Heart left ventricle (tissue), 16 donors: ENCODE data around the gene ZNF148. TPM values are rescaled to one million over a fixed set of nuclear protein-coding genes. Genes with fewer than 3 reads are reported as not detected.

Experiments used
- ATAC-seq, 4 donors: fragments of 200-7000 bp; cut with Tn5 transposase; one replicate each; pipeline ENCODE4 v1.9.1; 2020 to 2022; ENCODE audit warnings: moderate library complexity in 4 of 4, mild to moderate bottlenecking in 3 of 4, moderate number of reproducible peaks in 1 of 4
- DNase-seq, 5 donors: peaks; one replicate each; pipeline ENCODE4 v3.0.0-alpha.2; 2020
- H3K27ac ChIP-seq, 12 donors: fragments of 200-600 bp; sonication (generic) in 4 of 12; one replicate each; pipeline versions ENCODE4 v1.5.0 to v1.8.0; 2016 to 2022; ENCODE audit warnings: mild to moderate bottlenecking in 2 of 12
- H3K27me3 ChIP-seq, 9 donors: fragments of 200-600 bp; sonication (generic) in 2 of 9; one replicate each; pipeline versions ENCODE4 v1.5.1 to v1.8.0; 2016 to 2022; ENCODE audit warnings: mild to moderate bottlenecking in 3 of 9
- H3K36me3 ChIP-seq, 9 donors: fragments of 200-600 bp; sonication (generic) in 2 of 9; one replicate each; pipeline versions ENCODE4 v1.5.0 to v1.8.0; 2018 to 2022; ENCODE audit warnings: mild to moderate bottlenecking in 2 of 9
- H3K4me1 ChIP-seq, 12 donors: fragments of 200-600 bp; sonication (generic) in 4 of 12; one replicate each; pipeline versions ENCODE4 v1.5.0 to v1.8.0; 2016 to 2022; ENCODE audit warnings: mild to moderate bottlenecking in 3 of 12
- H3K4me3 ChIP-seq, 12 donors: fragments of 200-600 bp; sonication (generic) in 4 of 12; one replicate each; pipeline versions ENCODE4 v1.5.0 to v1.8.0; 2017 to 2022; ENCODE audit warnings: mild to moderate bottlenecking in 9 of 12, moderate library complexity in 4 of 12
- H3K9me3 ChIP-seq, 12 donors: fragments of 200-600 bp; sonication (generic) in 4 of 12; one replicate each; pipeline versions ENCODE4 v1.5.0 to v1.8.0; 2016 to 2022; ENCODE audit warnings: mild to moderate bottlenecking in 1 of 12
- CTCF ChIP-seq, 12 donors: fragments of 200-600 bp; sonication (generic) in 4 of 12; IDR thresholded peaks; one replicate each; pipeline versions ENCODE4 v1.5.0 to v1.8.0; 2018 to 2022; ENCODE audit warnings: antibody characterized with exemption in 12 of 12, mild to moderate bottlenecking in 5 of 12
- POLR2A ChIP-seq, 2 donors: fragments of 450-650 bp; IDR thresholded peaks; one replicate each; pipeline ENCODE4 v1.6.1; 2017; ENCODE audit warnings: antibody characterized with exemption in 2 of 2, mild to moderate bottlenecking in 2 of 2, moderate library complexity in 2 of 2
- WGBS, 4 donors: extraction: QIAGEN DNeasy Blood & Tissue Kit in 2 of 4; methylation state at CpG; one replicate each; pipeline versions ENCODE4 v1.1.5 to v1.1.7; 2013 to 2018; 5-methylcytosine and 5-hydroxymethylcytosine counted together
- intact Hi-C, 10 donors: fragments of 100-400 bp; cut with DNase I; formaldehyde crosslinking; loops; one replicate each; pipeline versions ENCODE4 v1.11.1 to v1.14.2; 2022
- polyA plus RNA-seq, 2 donors: library from polyadenylated mRNA; stranded (reverse); fragments of 200-250 nt; gene quantifications; one replicate each; pipeline ENCODE4 v1.2.3, GENCODE V29; 2013
- total RNA-seq, 9 donors: library from RNA; depleted of rRNA in 2 of 9; stranded (reverse); fragments of >200 nt in 2 of 9; fragmentation: NEBNext Ultra II Directional in 3 of 9; extraction: Animal tissue kit (Norgen Biotek cat#: 25700) in 3 of 9; gene quantifications; one replicate each; pipeline versions ENCODE4 v1.1.0 to v1.2.4, GENCODE V29; 2016 to 2023
- donor health status: ischemic (EF 13 %, LVEDD 7.1; RV severe dilation, severe dysfunction).
- donor health status: healthy with polysubstance abuse.
- donor health status: DM: no; HTN: yes; CAD: no.
- donor health status: DM: no; HTN: no; CAD: no.
- donor health status: ischemic (EF 25% LVEDD 6.9; RV normal size, moderate dysfunction).
- donor health status: ischemic (EF 25% LVEDD 5.7; RV mildly dilated, moderate dysfunction).
- donor health status: healthy.
- donor health status: DM: yes; HTN: yes; CAD: no.
- donor health status: ischemic (EF 35%, LVEDD 5.7; RV mildly dilated, moderate dysfunction).
- donor health status: nonischemic (EF 11% LVEDD 7.7; RV severe dilation, severe dysfunction).
- donor health status: DM: yes; HTN: yes; CAD: no.
- donor health status: PGD.
- donor health status: ischemic (EF 29% LVEDD 5.4; RV normal size, mild dysfunction).
- donor health status: nonischemic (EF 23%, LVEDD 6.1; RV moderate dilation, normal function).

The ZNF148 gene
- total and polyA plus RNA-seq, 11 donors, result 4.5 to 62.4 (median 39.0) TPM

GRCh38 chr3:125212091-125212508, 163.0 kb downstream of the ZNF148 start:
- H3K27me3 ChIP-seq, result peaks cover 4 to 42% (median 17%) of the 10 kb centered on the region in 9 donors
- intact Hi-C loops, result no loop called here
- H3K36me3 ChIP-seq, result no peaks in the 10 kb centered on the region
- H3K27ac ChIP-seq, result no peak overlapping the region
- no peaks in the 10 kb centered on the region for H3K9me3 ChIP-seq
- WGBS, 4 donors, result 2 to 11% (median 3%) methylated on average over 14 to 28 of the region's 28 CpGs
- peaks cover 4 to 16% (median 10%) of the 10 kb centered on the region in 12 donors for H3K4me1 ChIP-seq
- DNase-seq (no peak), ATAC-seq (peak in 2 of 4 donors; percentile 26 to 50)
- H3K4me3 ChIP-seq, result peak overlapping the region; percentile 38 to 64 (median 54)
- TF ChIP-seq POLR2A (IDR thresholded peaks at IDR 0.05), result no peak
- no peak for TF ChIP-seq CTCF (IDR thresholded peaks at IDR 0.05)

DNA sequence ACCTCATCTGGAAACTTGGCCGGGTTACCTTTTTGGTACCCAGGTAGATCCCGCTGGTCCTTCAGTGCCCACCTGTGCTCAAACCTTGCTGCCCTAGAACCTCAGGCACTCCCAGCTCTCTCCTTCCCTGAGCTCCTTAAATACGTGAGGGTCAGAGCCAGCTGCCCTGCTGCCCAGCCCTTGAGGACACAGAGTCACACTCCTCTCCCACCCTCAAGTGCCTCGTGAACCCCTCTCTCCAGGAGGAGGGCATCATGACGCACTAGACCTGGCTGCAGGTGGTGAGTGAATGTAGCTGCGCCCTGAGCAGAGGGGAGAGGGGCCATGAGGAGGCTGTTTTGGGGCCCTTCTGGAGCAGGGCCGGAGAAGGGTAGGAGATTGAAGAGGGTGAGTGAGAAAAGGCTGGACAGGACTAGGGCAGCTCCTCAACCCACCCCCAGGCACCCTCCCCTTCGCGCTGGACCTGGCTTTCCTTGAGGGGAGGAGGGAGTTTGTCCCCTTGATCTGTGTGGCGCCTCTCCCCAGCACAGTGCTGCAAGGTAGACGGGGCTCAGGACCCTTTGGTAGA, 163.5 kb downstream of the ZNF148 start:
- H3K27ac ChIP-seq, result no peak overlapping the region
- DNase-seq (no peak), ATAC-seq (peak in 2 of 4 donors; percentile 29 to 34)
- no peaks in the 10 kb centered on the region for H3K36me3 ChIP-seq
- intact Hi-C loops, result no loop called here
- 72 to 85% (median 75%) methylated on average over 11 of the region's 11 CpGs for WGBS, 4 donors
- no peak for TF ChIP-seq CTCF (IDR thresholded peaks at IDR 0.05)
- no peak for TF ChIP-seq POLR2A (IDR thresholded peaks at IDR 0.05)
- no peaks in the 10 kb centered on the region for H3K9me3 ChIP-seq
- H3K4me1 ChIP-seq, result peaks cover 4 to 16% (median 10%) of the 10 kb centered on the region in 12 donors
- H3K4me3 ChIP-seq, result peak overlapping the region in 8 of 12 donors; percentile 38 to 64 (median 54)
- peaks cover 4 to 42% (median 17%) of the 10 kb centered on the region in 9 donors for H3K27me3 ChIP-seq

DNA sequence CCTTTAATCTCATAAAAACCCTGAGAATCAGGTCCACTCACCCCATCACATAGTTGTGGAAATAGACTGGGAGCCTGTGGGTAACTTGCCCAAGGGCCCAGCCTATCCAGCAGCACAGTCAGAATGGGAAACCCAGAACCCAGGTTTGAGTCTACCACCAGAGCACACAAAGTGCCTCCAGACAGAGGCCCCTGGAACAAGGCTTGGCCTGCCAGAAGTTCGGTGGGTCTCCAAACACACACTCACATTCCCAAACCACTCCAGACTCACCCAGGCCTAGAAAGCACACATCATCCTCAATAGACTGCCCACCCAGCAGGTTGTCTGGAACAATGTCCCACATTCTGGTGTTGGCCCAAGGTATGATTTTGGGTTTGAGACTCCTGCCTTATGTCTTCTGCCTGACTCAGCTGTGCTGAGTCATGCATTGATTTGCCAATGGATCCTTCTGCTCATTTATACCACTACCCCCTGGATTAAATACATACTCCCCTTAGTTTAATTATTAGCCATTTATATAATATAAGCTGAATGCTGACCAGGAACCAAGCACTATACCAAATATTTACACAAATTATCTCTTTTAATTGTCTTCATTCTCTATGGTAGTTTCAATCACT, 167.1 kb downstream of the ZNF148 start:
- H3K27ac ChIP-seq, result no peak overlapping the region
- peaks cover 4 to 15% (median 10%) of the 10 kb centered on the region in 12 donors for H3K4me1 ChIP-seq
- 97 to 100% (median 98%) methylated on average over 1 of the region's 1 CpG; no CpG with 5 or more reads in 1 of the 4 donors for WGBS, 4 donors
- peaks cover 2 to 23% (median 10%) of the 10 kb centered on the region in 9 donors for H3K27me3 ChIP-seq
- H3K4me3 ChIP-seq, result no peak overlapping the region
- no peaks in the 10 kb centered on the region for H3K9me3 ChIP-seq
- no peak for DNase-seq
- intact Hi-C loops, result no loop called here
- no peak for ATAC-seq
- H3K36me3 ChIP-seq, result no peaks in the 10 kb centered on the region
- TF ChIP-seq CTCF (IDR thresholded peaks at IDR 0.05) (no peak), POLR2A (IDR thresholded peaks at IDR 0.05) (no peak)

GRCh38 chr3:125207507-125207906, 167.6 kb downstream of the ZNF148 start:
- H3K4me1 ChIP-seq, result peaks cover 0 to 9% (median 5%) of the 10 kb centered on the region in 12 donors
- no peak for TF ChIP-seq CTCF (IDR thresholded peaks at IDR 0.05)
- no peak for TF ChIP-seq POLR2A (IDR thresholded peaks at IDR 0.05)
- peaks cover 0 to 18% (median 5%) of the 10 kb centered on the region in 9 donors for H3K27me3 ChIP-seq
- 77 to 84% (median 79%) methylated on average over 7 of the region's 7 CpGs for WGBS, 4 donors
- ATAC-seq (no peak), DNase-seq (no peak)
- H3K27ac ChIP-seq, result no peak overlapping the region
- intact Hi-C loops, result no loop called here
- no peaks in the 10 kb centered on the region for H3K9me3 ChIP-seq
- no peaks in the 10 kb centered on the region for H3K36me3 ChIP-seq
- no peak overlapping the region for H3K4me3 ChIP-seq
